ENCODE data around the gene GMDS.

DNA sequence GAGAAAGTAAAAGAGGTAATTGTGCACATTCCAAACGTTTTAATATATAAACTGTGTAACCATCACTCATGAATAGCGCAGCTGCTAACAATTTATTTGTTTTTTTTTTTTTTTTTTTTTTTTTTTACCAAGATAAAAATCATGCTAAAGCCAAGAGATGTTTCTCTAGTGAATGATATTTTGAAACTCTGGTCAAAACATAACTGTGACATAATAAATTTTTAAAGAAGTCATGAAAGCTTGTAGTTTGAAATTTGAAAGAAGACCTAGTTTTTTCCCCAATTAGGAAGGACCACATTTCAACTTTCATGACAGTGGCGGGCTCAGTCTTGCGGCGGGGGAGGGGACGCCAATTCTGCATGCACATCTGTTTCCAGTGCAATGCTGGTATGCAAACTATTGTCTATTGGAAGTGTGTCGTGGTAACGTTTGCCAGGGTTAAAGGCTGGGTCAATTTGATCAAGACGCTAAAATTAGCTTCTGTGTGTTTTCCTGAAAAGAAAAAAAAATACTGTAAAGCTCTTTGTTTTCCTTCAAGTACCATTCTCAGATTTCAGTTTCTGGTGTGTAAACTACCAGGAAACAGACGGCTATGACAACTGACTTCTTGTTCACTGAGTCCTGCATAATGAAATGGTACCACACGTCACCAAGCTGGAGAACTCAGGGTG is 423.8 kb downstream of the GMDS start:
- TF ChIP-seq, protein P1, sequence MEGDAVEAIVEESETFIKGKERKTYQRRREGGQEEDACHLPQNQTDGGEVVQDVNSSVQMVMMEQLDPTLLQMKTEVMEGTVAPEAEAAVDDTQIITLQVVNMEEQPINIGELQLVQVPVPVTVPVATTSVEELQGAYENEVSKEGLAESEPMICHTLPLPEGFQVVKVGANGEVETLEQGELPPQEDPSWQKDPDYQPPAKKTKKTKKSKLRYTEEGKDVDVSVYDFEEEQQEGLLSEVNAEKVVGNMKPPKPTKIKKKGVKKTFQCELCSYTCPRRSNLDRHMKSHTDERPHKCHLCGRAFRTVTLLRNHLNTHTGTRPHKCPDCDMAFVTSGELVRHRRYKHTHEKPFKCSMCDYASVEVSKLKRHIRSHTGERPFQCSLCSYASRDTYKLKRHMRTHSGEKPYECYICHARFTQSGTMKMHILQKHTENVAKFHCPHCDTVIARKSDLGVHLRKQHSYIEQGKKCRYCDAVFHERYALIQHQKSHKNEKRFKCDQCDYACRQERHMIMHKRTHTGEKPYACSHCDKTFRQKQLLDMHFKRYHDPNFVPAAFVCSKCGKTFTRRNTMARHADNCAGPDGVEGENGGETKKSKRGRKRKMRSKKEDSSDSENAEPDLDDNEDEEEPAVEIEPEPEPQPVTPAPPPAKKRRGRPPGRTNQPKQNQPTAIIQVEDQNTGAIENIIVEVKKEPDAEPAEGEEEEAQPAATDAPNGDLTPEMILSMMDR (IDR thresholded peaks at IDR 0.05) = no peak
- no peak for TF ChIP-seq POLR2A (IDR thresholded peaks at IDR 0.05)

Data from Peyer's patch (tissue), 4 donors.